RWPE2 (cell line): Measurements from ENCODE around the gene ZRANB3.
A peak's percentile ranks its signal among the peaks of the same experiment; 100 is the strongest.
"Not testable (repeated sequence)": the region's sequence is repeated elsewhere in the genome, so short reads cannot be mapped to it uniquely, and the experiment has no call there.

ENCODE experiments used
- ATAC-seq: fragments of 200-7000 bp; cut with Tn5 transposase; 3 replicates; pipeline ENCODE4 v1.9.1; 2021; ENCODE audit warnings: low read depth
- DNase-seq: peaks from one replicate; pipeline ENCODE4 v3.0.0-alpha.2; 2020; ENCODE audit warnings: low spot score
- H3K27ac ChIP-seq: fragments of 450-650 bp; 2 replicates; pipeline ENCODE4 v1.5.1; 2017; ENCODE audit warnings: mild to moderate bottlenecking; ENCODE audit not compliant: poor library complexity, severe bottlenecking
- H3K27me3 ChIP-seq: fragments of 250-450 bp; sonication (Bioruptor Pico); 2 replicates; pipeline ENCODE4 v1.5.1; 2021; ENCODE audit warnings: mild to moderate bottlenecking, moderate library complexity; ENCODE audit not compliant: insufficient read depth, poor library complexity, severe bottlenecking
- H3K36me3 ChIP-seq: fragments of 250-450 bp; sonication (Bioruptor Pico); 2 replicates; pipeline ENCODE4 v1.5.1; 2020; ENCODE audit warnings: low read depth, mild to moderate bottlenecking, moderate library complexity
- H3K4me1 ChIP-seq: fragments of 250-450 bp; sonication (Bioruptor Pico); 2 replicates; pipeline ENCODE4 v1.5.1; 2021; ENCODE audit warnings: mild to moderate bottlenecking, moderate library complexity; ENCODE audit not compliant: insufficient read depth, poor library complexity, severe bottlenecking
- H3K4me3 ChIP-seq: fragments of 250-450 bp; sonication (Bioruptor Pico); 2 replicates; pipeline ENCODE4 v1.5.1; 2021; ENCODE audit warnings: mild to moderate bottlenecking, moderate library complexity; ENCODE audit not compliant: severe bottlenecking
- H3K9me3 ChIP-seq: fragments of 250-450 bp; sonication (Bioruptor Pico); 2 replicates; pipeline ENCODE4 v1.5.1; 2021; ENCODE audit warnings: mild to moderate bottlenecking, moderate library complexity; ENCODE audit not compliant: severe bottlenecking
- CTCF ChIP-seq: fragments of 450-650 bp; IDR thresholded peaks from one replicate; pipeline ENCODE4 v1.5.1; 2017; ENCODE audit warnings: mild to moderate bottlenecking, moderate library complexity; ENCODE audit not compliant: poor library complexity, severe bottlenecking

ZRANB3 gene

GRCh38 chr2:135451966-135452365 lies 79.1 kb downstream of the ZRANB3 start:
- no peak for DNase-seq
- TF ChIP-seq CTCF: no peak
- H3K4me1 ChIP-seq: no peaks in the 10 kb centered on the region
- H3K9me3 ChIP-seq: peaks cover 5% of the 10 kb centered on the region
- no peaks in the 10 kb centered on the region for H3K36me3 ChIP-seq
- ATAC-seq: no peak
- H3K4me3 ChIP-seq: no peak overlapping the region
- H3K27ac ChIP-seq: no peak overlapping the region
- no peaks in the 10 kb centered on the region for H3K27me3 ChIP-seq

- H3K4me3 ChIP-seq, H3K27me3 ChIP-seq, H3K9me3 ChIP-seq, H3K36me3 ChIP-seq, DNase-seq, H3K27ac ChIP-seq, H3K4me1 ChIP-seq, ATAC-seq: not testable (repeated sequence)
These were observed 88.0 kb downstream of the ZRANB3 start for GRCh38 chr2:135443013-135443412.

- not testable (repeated sequence) for H3K4me3 ChIP-seq, ATAC-seq, H3K4me1 ChIP-seq, H3K27ac ChIP-seq, H3K9me3 ChIP-seq, DNase-seq, H3K27me3 ChIP-seq, H3K36me3 ChIP-seq
These were observed 95.9 kb downstream of the ZRANB3 start for GRCh38 chr2:135435155-135435554.

GRCh38 chr2:135424849-135425248 lies 106.2 kb downstream of the ZRANB3 start:
- ATAC-seq (no peak), DNase-seq (no peak)
- Histone ChIP-seq H3K27ac (no peak overlapping the region), H3K27me3 (no peaks in the 10 kb centered on the region), H3K4me3 (no peak overlapping the region), H3K9me3 (no peaks in the 10 kb centered on the region), H3K4me1 (no peaks in the 10 kb centered on the region), H3K36me3 (no peaks in the 10 kb centered on the region)
- peak; percentile 39 for TF ChIP-seq CTCF

GRCh38 chr2:135422898-135423297 lies 108.1 kb downstream of the ZRANB3 start:
- Histone ChIP-seq H3K9me3 (no peaks in the 10 kb centered on the region), H3K27ac (no peak overlapping the region), H3K36me3 (no peaks in the 10 kb centered on the region), H3K4me1 (no peaks in the 10 kb centered on the region), H3K4me3 (no peak overlapping the region), H3K27me3 (no peaks in the 10 kb centered on the region)
- ATAC-seq (no peak), DNase-seq (no peak)
- TF ChIP-seq CTCF: no peak

- H3K27ac ChIP-seq: no peak overlapping the region
- no peaks in the 10 kb centered on the region for H3K9me3 ChIP-seq
- H3K27me3 ChIP-seq: no peaks in the 10 kb centered on the region
- DNase-seq (no peak), ATAC-seq (no peak)
- no peak overlapping the region for H3K4me3 ChIP-seq
- no peaks in the 10 kb centered on the region for H3K36me3 ChIP-seq
- TF ChIP-seq CTCF: no peak
- no peaks in the 10 kb centered on the region for H3K4me1 ChIP-seq
These were observed 119.4 kb downstream of the ZRANB3 start for GRCh38 chr2:135411646-135412045.
